Measurements from ENCODE around the gene POLR2E.

Gene POLR2E

GRCh38 chr19:1084024-1084868 is 10.9 kb downstream of the POLR2E start:
- Histone ChIP-seq H3K4me3 (ENCODE audit: low read length) (no peak overlapping the region), H3K4me2 (ENCODE audit: low read length) (no peak overlapping the region), H3K9me3 (ENCODE audit: control insufficient read depth, insufficient read depth, low read length) (no peaks in the 10 kb centered on the region), H3K27me3 (ENCODE audit: control insufficient read depth, low read length) (no peaks in the 10 kb centered on the region), H3K27ac (ENCODE audit: low read depth, low read length) (no peak overlapping the region), H3F3A (ENCODE audit: control insufficient read depth, insufficient read depth) (peaks cover 13% of the 10 kb centered on the region), H3K9me2 (replicated peaks; ENCODE audit: control insufficient read depth, low read length) (no peaks in the 10 kb centered on the region), H3K79me2 (ENCODE audit: control insufficient read depth, low read length) (peaks cover 6% of the 10 kb centered on the region; the same call in 1 of the 2 replicates), H3K36me3 (ENCODE audit: control insufficient read depth, low read length) (peaks cover 93% of the 10 kb centered on the region), H3K4me1 (ENCODE audit: control insufficient read depth, low read length) (peaks cover 38% of the 10 kb centered on the region), H4K20me1 (ENCODE audit: control insufficient read depth, insufficient read depth, low read depth, low read length) (peaks cover 4% of the 10 kb centered on the region; the same call in 1 of the 2 replicates)
- TF ChIP-seq, protein P1, sequence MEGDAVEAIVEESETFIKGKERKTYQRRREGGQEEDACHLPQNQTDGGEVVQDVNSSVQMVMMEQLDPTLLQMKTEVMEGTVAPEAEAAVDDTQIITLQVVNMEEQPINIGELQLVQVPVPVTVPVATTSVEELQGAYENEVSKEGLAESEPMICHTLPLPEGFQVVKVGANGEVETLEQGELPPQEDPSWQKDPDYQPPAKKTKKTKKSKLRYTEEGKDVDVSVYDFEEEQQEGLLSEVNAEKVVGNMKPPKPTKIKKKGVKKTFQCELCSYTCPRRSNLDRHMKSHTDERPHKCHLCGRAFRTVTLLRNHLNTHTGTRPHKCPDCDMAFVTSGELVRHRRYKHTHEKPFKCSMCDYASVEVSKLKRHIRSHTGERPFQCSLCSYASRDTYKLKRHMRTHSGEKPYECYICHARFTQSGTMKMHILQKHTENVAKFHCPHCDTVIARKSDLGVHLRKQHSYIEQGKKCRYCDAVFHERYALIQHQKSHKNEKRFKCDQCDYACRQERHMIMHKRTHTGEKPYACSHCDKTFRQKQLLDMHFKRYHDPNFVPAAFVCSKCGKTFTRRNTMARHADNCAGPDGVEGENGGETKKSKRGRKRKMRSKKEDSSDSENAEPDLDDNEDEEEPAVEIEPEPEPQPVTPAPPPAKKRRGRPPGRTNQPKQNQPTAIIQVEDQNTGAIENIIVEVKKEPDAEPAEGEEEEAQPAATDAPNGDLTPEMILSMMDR (IDR thresholded peaks at IDR 0.05; ENCODE audit: low read depth, low read length, poor library complexity, severe bottlenecking) = no peak
- TF ChIP-seq EZH2phosphoT487 (IDR thresholded peaks at IDR 0.05; ENCODE audit: borderline replicate concordance, low read length) = no peak

GRCh38 chr19:1082928-1083816 is 12.0 kb downstream of the POLR2E start:
- H3K4me3 ChIP-seq (ENCODE audit: low read length) = no peak overlapping the region
- H3K27me3 ChIP-seq (ENCODE audit: control insufficient read depth, low read length) = no peaks in the 10 kb centered on the region
- no peak overlapping the region for H3K4me2 ChIP-seq (ENCODE audit: low read length)
- peaks cover 29% of the 10 kb centered on the region for H3K4me1 ChIP-seq (ENCODE audit: control insufficient read depth, low read length)
- H3K9me3 ChIP-seq (ENCODE audit: control insufficient read depth, insufficient read depth, low read length) = no peaks in the 10 kb centered on the region
- H4K20me1 ChIP-seq (ENCODE audit: control insufficient read depth, insufficient read depth, low read depth, low read length) = peaks cover 4% of the 10 kb centered on the region; the same call in 1 of the 2 replicates
- no peak overlapping the region for H3K27ac ChIP-seq (ENCODE audit: low read depth, low read length)
- H3K79me2 ChIP-seq (ENCODE audit: control insufficient read depth, low read length) = peaks cover 6% of the 10 kb centered on the region; the same call in 1 of the 2 replicates
- TF ChIP-seq, protein P1 (IDR thresholded peaks at IDR 0.05; ENCODE audit: low read depth, low read length, poor library complexity, severe bottlenecking) = no peak
- no peak for TF ChIP-seq EZH2phosphoT487 (IDR thresholded peaks at IDR 0.05; ENCODE audit: borderline replicate concordance, low read length)
- H3K36me3 ChIP-seq (ENCODE audit: control insufficient read depth, low read length) = peaks cover 84% of the 10 kb centered on the region
- no peaks in the 10 kb centered on the region for H3K9me2 ChIP-seq (replicated peaks; ENCODE audit: control insufficient read depth, low read length)
- peaks cover 9% of the 10 kb centered on the region for H3F3A ChIP-seq (ENCODE audit: control insufficient read depth, insufficient read depth)

DNA sequence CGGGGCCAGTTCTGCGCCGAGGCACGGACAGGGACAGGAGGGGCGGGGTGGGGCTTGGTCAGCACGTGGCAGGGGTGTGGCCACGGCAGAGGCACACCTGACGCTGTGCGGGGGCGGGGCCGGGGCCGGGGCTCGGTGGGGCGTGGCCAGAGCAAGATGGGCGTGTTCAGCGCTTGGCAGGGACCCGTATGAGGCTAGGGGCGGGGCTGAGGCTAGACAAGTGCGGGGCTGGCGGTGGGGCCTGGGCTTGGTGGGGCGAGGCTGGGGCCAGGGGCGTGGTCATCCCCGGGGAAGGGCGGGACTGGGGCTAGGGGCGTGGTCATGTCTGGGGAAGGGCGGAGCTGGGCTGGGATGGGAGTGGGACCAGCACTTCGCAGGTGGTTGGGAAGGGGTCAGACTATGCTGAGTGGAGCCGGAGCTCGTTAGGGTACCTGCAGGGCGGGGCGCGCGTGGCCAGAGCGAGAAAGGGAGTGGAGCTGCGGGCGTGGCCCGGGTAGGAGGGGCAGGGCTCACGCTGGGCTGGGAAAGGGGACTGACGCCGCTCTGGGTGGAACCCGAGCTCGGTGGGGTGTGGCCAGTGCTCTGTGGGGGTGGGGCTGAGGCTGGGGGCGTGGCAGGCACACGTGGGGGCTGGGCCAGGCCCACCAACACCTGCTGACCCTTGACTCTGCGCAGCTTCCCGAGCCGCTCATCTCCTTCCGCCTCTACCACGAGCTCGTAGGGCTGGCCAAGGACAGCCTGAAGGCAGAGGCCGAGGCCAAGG is 12.8 kb downstream of the POLR2E start:
- no peaks in the 10 kb centered on the region for H3K9me2 ChIP-seq (replicated peaks; ENCODE audit: control insufficient read depth, low read length)
- peaks cover 29% of the 10 kb centered on the region for H3K4me1 ChIP-seq (ENCODE audit: control insufficient read depth, low read length)
- H3K4me3 ChIP-seq (ENCODE audit: low read length) = no peak overlapping the region
- no peak overlapping the region for H3K27ac ChIP-seq (ENCODE audit: low read depth, low read length)
- peaks cover 12% of the 10 kb centered on the region for H3K79me2 ChIP-seq (ENCODE audit: control insufficient read depth, low read length)
- H3K9me3 ChIP-seq (ENCODE audit: control insufficient read depth, insufficient read depth, low read length) = no peaks in the 10 kb centered on the region
- peaks cover 1% of the 10 kb centered on the region for H3F3A ChIP-seq (ENCODE audit: control insufficient read depth, insufficient read depth)
- H3K36me3 ChIP-seq (ENCODE audit: control insufficient read depth, low read length) = peaks cover 83% of the 10 kb centered on the region
- TF ChIP-seq EZH2phosphoT487 (IDR thresholded peaks at IDR 0.05; ENCODE audit: borderline replicate concordance, low read length) = no peak
- TF ChIP-seq, protein P1 (IDR thresholded peaks at IDR 0.05; ENCODE audit: low read depth, low read length, poor library complexity, severe bottlenecking) = no peak
- peaks cover 4% of the 10 kb centered on the region; the same call in 1 of the 2 replicates for H4K20me1 ChIP-seq (ENCODE audit: control insufficient read depth, insufficient read depth, low read depth, low read length)
- peak overlapping the region; percentile 20; the same call in 1 of the 2 replicates for H3K4me2 ChIP-seq (ENCODE audit: low read length)
- no peaks in the 10 kb centered on the region for H3K27me3 ChIP-seq (ENCODE audit: control insufficient read depth, low read length)
